ENCODE results near the gene ZNF518B.
"Not testable (repeated sequence)": the region's sequence is repeated elsewhere in the genome, so short reads cannot be mapped to it uniquely, and the experiment has no call there.

ZNF518B gene

DNA sequence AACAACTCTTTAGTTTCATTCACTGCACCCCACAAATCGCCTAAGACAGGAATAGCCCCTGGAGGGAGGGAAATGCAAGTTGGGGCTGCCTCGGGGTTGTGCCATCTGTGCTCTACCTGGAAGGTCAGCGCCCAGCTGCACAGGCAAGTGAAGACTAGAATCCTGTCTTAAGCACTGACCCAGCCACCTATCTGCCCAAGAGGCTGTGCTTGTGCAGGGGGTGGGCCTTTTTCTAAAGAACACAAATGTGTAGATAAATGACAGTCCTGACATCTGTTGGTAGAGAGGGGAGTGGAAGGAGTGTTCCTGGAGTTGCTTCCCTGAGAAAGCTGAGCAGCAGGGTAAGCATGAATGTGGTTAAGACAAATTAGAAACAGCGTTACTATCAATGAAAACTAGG, 15.7 kb downstream of the ZNF518B start:
- H3K27me3 Mint-ChIP-seq (ENCODE audit: low read depth), result peaks cover 3% of the 10 kb centered on the region
- H3K4me1 Mint-ChIP-seq, result no peaks in the 10 kb centered on the region
- H3K9me3 Mint-ChIP-seq, result peaks cover 49% of the 10 kb centered on the region
- H3K4me3 Mint-ChIP-seq, result no peak overlapping the region
- peaks cover 76% of the 10 kb centered on the region for H3K36me3 Mint-ChIP-seq (ENCODE audit: low read depth)
- TF ChIP-seq, protein P1, sequence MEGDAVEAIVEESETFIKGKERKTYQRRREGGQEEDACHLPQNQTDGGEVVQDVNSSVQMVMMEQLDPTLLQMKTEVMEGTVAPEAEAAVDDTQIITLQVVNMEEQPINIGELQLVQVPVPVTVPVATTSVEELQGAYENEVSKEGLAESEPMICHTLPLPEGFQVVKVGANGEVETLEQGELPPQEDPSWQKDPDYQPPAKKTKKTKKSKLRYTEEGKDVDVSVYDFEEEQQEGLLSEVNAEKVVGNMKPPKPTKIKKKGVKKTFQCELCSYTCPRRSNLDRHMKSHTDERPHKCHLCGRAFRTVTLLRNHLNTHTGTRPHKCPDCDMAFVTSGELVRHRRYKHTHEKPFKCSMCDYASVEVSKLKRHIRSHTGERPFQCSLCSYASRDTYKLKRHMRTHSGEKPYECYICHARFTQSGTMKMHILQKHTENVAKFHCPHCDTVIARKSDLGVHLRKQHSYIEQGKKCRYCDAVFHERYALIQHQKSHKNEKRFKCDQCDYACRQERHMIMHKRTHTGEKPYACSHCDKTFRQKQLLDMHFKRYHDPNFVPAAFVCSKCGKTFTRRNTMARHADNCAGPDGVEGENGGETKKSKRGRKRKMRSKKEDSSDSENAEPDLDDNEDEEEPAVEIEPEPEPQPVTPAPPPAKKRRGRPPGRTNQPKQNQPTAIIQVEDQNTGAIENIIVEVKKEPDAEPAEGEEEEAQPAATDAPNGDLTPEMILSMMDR (IDR thresholded peaks at IDR 0.05; ENCODE audit: unreplicated experiment in 3 of 3), result no peak
- no peak overlapping the region for H3K27ac Mint-ChIP-seq

DNA sequence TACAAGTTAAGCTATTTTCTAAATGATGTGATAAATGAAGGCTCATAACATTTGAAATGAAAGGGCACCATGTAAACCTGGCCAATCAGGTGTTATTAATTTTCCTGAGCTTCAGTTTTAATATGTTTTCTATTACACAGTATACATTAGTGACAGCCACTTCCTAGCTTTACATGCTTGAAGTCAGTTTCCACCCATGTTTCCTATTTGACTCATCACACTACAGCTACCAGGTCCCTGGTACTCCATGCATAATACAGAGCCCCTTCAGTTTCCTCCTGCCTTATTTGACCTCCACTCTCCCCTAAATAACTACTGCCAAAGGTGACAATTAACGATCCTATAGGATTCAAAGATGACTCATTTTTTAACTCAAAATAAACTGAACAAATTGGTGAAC, 18.3 kb downstream of the ZNF518B start:
- TF ChIP-seq, protein P1 (IDR thresholded peaks at IDR 0.05; ENCODE audit: unreplicated experiment in 3 of 3), result no peak
- Mint-ChIP-seq H3K27ac (no peak overlapping the region), H3K27me3 (ENCODE audit: low read depth) (peaks cover 3% of the 10 kb centered on the region), H3K36me3 (ENCODE audit: low read depth) (peaks cover 50% of the 10 kb centered on the region), H3K4me1 (no peaks in the 10 kb centered on the region), H3K4me3 (no peak overlapping the region), H3K9me3 (peaks cover 24% of the 10 kb centered on the region)

DNA sequence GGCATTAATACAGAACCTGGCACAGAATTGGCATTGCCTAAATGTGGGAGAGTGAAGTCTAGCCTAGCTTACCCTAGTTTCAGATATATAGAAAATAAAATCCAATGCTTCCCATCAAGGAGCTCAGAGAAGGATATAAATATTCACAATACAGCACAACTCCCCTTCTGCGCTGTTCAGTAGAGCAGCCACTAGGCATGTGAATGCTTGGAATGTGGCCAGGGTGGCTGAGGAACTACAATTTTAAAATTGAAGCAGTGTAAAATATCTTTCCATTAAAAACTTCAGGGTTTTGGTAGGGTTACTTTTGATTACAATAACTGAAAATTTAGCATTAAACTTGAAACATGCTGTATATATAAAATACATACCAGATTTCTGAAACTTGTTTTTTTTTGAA, 19.5 kb downstream of the ZNF518B start:
- TF ChIP-seq, protein P1 (IDR thresholded peaks at IDR 0.05; ENCODE audit: unreplicated experiment in 3 of 3), result no peak
- H3K4me1 Mint-ChIP-seq, result no peaks in the 10 kb centered on the region
- peaks cover 38% of the 10 kb centered on the region for H3K36me3 Mint-ChIP-seq (ENCODE audit: low read depth)

DNA sequence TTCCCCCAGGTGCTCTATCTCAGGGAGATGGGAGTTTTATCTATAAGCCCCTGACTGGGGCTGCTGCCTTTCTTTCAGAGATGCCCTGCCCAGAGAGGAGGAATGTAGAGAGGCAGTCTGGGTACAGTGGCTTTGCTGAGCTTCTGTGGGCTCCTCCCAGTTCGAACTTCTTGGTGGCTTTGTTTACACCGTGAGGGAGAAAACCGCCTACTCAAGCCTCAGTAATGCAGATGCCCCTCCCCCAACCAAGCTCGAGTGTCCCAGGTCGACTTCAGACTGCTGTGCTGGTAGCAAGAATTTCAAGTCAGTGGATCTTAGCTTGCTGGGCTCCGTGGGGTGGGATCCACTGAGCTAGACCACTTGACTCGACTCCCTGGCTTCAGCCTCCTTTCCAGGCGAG, 29.5 kb downstream of the ZNF518B start:
- H3K27me3 Mint-ChIP-seq (ENCODE audit: low read depth); H3K4me3 Mint-ChIP-seq; H3K27ac Mint-ChIP-seq; H3K4me1 Mint-ChIP-seq; H3K36me3 Mint-ChIP-seq (ENCODE audit: low read depth): not testable (repeated sequence)
- peaks cover 20% of the 10 kb centered on the region for H3K9me3 Mint-ChIP-seq

More for the DNA sequence above, 19.5 kb downstream of the ZNF518B start:
- no peak overlapping the region for H3K27ac Mint-ChIP-seq
- peaks cover 14% of the 10 kb centered on the region for H3K9me3 Mint-ChIP-seq
- no peaks in the 10 kb centered on the region for H3K27me3 Mint-ChIP-seq (ENCODE audit: low read depth)
- H3K4me3 Mint-ChIP-seq, result no peak overlapping the region

DNA sequence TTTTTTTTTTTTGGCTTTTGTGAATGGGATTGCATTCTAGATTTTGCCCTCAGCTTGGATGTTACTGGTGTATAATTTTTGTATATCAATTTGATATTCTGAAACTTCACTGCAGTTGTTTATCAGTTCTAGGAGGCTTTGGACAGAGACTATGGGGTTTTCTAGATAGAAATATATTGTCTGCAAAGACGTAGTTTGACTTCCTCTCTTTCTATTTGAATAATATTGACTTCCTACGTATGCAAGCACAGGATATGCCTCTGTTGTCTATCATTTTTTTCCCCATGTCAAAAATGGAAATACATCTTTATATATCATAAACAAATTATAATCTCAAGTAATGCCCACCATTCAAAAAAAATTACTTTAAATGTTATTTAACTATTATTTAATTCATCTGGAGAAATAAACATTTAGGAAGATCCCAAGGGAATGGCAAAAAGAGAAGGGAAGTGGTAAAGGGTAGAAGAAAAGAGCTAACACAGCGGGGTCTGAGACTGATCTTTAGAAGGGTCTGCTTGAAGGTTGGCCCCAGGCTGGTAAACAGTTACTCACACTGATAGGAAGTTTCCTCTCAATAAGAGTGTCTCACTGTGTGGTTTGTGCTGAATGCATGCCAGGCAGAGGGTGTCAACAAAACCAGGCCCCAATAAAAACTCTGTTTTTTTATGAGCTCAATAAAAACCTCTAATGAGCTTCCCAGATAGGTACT, 35.7 kb downstream of the ZNF518B start:
- TF ChIP-seq, protein P1 (IDR thresholded peaks at IDR 0.05; ENCODE audit: unreplicated experiment in 3 of 3), result no peak
- H3K4me3 Mint-ChIP-seq, result no peak overlapping the region
- H3K4me1 Mint-ChIP-seq, result no peaks in the 10 kb centered on the region
- H3K36me3 Mint-ChIP-seq (ENCODE audit: low read depth), result no peaks in the 10 kb centered on the region
- no peaks in the 10 kb centered on the region for H3K27me3 Mint-ChIP-seq (ENCODE audit: low read depth)
- peaks cover 26% of the 10 kb centered on the region for H3K9me3 Mint-ChIP-seq
- H3K27ac Mint-ChIP-seq, result no peak overlapping the region

DNA sequence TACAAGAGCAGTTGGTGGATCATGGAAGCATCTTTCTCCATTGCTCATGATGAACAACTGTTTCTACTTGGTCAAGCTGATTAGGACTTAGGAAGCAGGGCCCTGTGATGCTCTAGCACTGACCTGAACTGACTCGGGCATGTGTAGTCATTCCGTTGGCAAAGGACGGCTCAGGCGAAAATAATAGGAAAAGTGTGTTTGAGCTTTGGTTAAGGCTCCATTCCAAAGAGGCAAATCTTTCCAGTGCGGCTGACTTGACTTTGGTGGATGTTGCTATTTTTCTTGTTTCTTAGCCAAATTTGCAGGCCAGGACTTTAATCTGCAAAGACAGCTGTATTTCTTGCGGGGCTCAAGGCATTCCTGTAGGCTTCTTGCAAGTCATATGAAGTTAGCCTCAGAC, 39.5 kb downstream of the ZNF518B start:
- Mint-ChIP-seq H3K4me1 (peaks cover 4% of the 10 kb centered on the region), H3K9me3 (peaks cover 18% of the 10 kb centered on the region), H3K27ac (no peak overlapping the region), H3K27me3 (ENCODE audit: low read depth) (no peaks in the 10 kb centered on the region), H3K36me3 (ENCODE audit: low read depth) (no peaks in the 10 kb centered on the region), H3K4me3 (no peak overlapping the region)
- TF ChIP-seq, protein P1 (IDR thresholded peaks at IDR 0.05; ENCODE audit: unreplicated experiment in 3 of 3), result no peak
